Right lobe of liver (tissue), 4 donors: Measurements from ENCODE around the gene HACD1.

ENCODE experiments used
- CTCF ChIP-seq, 4 donors: fragments of 200-600 bp in 3 of 4; fragments of 450-650 bp in 1 of 4; IDR thresholded peaks; one replicate each; pipeline versions ENCODE4 v1.5.1 to v1.8.0; 2016 to 2022; ENCODE audit warnings: antibody characterized with exemption in 4 of 4, mild to moderate bottlenecking in 2 of 4
- POLR2A ChIP-seq: fragments of 450-650 bp; IDR thresholded peaks from one replicate; pipeline ENCODE4 v1.6.1; 2017; ENCODE audit warnings: antibody characterized with exemption, mild to moderate bottlenecking
- donor health status: DM: no; HTN: no; CAD: no.
- donor health status: DM: no; HTN: no; CAD: no.
- donor health status: DM: no; HTN: yes; CAD: no.

GRCh38 chr10:17564911-17565310 lies 52.3 kb downstream of the HACD1 start:
- no peak for TF ChIP-seq CTCF (IDR thresholded peaks at IDR 0.05)
- TF ChIP-seq POLR2A, result no peak
